ENCODE data around the gene LIMK1. TPM values are rescaled to one million over a fixed set of nuclear protein-coding genes. Genes with fewer than 3 reads are reported as not detected.

LIMK1 gene
- total RNA-seq, 2 experiments from 2014 or later = 28.8 to 29.1 TPM

- ChIA-PET CTCF (interaction anchor here (1.0 kb wide), 1 partner anchor 330 kb away, joined by 3 read pairs; no protein-coding TSS in a partner anchor), POLR2A (no interaction called here)
Measured at GRCh38 chr7:74071121-74071520, 12.5 kb upstream of the LIMK1 start.

GRCh38 chr7:74074770-74075169, 8.8 kb upstream of the LIMK1 start:
- POLR2A ChIA-PET = no interaction called here
- CTCF ChIA-PET = interaction anchor here (1.8 kb wide), 1 partner anchor 84 kb away, joined by 3 read pairs; no protein-coding TSS in a partner anchor

GRCh38 chr7:74078461-74078860, 5.1 kb upstream of the LIMK1 start:
- POLR2A ChIA-PET = no interaction called here
- CTCF ChIA-PET = interaction anchor here (1.0 kb wide), 1 partner anchor 11 kb away, joined by 3 read pairs; no protein-coding TSS in a partner anchor

GRCh38 chr7:74082770-74083116, 861 bp upstream of the LIMK1 start:
- ChIA-PET CTCF (interaction anchor here (1.1 kb wide), 1 partner anchor 124 kb away, joined by 3 read pairs; no protein-coding TSS in a partner anchor), POLR2A (interaction anchor here (1.3 to 1.7 kb wide), 3 partner anchors 12 to 92 kb away, joined by 3 to 20 read pairs (median 19); partner anchors contain the start of gene EIF4H)

- ChIA-PET CTCF (interaction anchor here (1.1 kb wide), 1 partner anchor 9 kb away, joined by 3 read pairs; no protein-coding TSS in a partner anchor), POLR2A (interaction anchor here (0.5 to 1.7 kb wide), 7 partner anchors 10 to 100 kb away, joined by 3 to 20 read pairs (median 5); partner anchors contain the start of gene EIF4H)
Measured at GRCh38 chr7:74083928-74084721, 521 bp downstream of the LIMK1 start.

- POLR2A ChIA-PET = interaction anchor here (0.5 to 1.7 kb wide), 2 partner anchors 9 to 322 kb away, joined by 7 to 20 read pairs; no protein-coding TSS in a partner anchor
Measured at GRCh38 chr7:74084722-74085578, 1.3 kb downstream of the LIMK1 start.

GRCh38 chr7:74087791-74088453, 4.3 kb downstream of the LIMK1 start:
- CTCF ChIA-PET = no interaction called here

More at GRCh38 chr7:74084722-74085578, 1.3 kb downstream of the LIMK1 start:
- CTCF ChIA-PET = interaction anchor here (0.6 kb wide), 1 partner anchor 211 kb away, joined by 3 read pairs; no protein-coding TSS in a partner anchor

GRCh38 chr7:74092321-74092963, 8.8 kb downstream of the LIMK1 start:
- CTCF ChIA-PET = interaction anchor here (1.1 to 1.3 kb wide), 2 partner anchors 9 to 83 kb away, joined by 3 to 5 read pairs; partner anchors contain the start of gene LIMK1
- POLR2A ChIA-PET = no interaction called here

More at GRCh38 chr7:74087791-74088453, 4.3 kb downstream of the LIMK1 start:
- POLR2A ChIA-PET = no interaction called here

- CTCF ChIA-PET = interaction anchor here (1.1 to 1.3 kb wide), 2 partner anchors 9 to 82 kb away, joined by 3 to 5 read pairs; partner anchors contain the start of gene LIMK1
- POLR2A ChIA-PET = interaction anchor here (3.0 kb wide), 1 partner anchor 9 kb away, joined by 20 read pairs; the partner anchor contains the start of gene LIMK1
Measured at GRCh38 chr7:74092964-74093471, 9.4 kb downstream of the LIMK1 start.

GRCh38 chr7:74093671-74094223, 10.1 kb downstream of the LIMK1 start:
- ChIA-PET CTCF (interaction anchor here (0.6 to 1.3 kb wide), 4 partner anchors 10 to 391 kb away, joined by 3 to 5 read pairs (median 3); partner anchors contain the start of genes ABHD11 and LIMK1), POLR2A (interaction anchor here (3.0 kb wide), 1 partner anchor 10 kb away, joined by 20 read pairs; the partner anchor contains the start of gene LIMK1)

GRCh38 chr7:74094224-74095101, 10.9 kb downstream of the LIMK1 start:
- ChIA-PET POLR2A (interaction anchor here (3.0 kb wide), 1 partner anchor 11 kb away, joined by 20 read pairs; the partner anchor contains the start of gene LIMK1), CTCF (interaction anchor here (0.6 to 1.3 kb wide), 3 partner anchors 81 to 390 kb away, joined by 3 to 5 read pairs (median 3); partner anchors contain the start of gene ABHD11)

- ChIA-PET CTCF (no interaction called here), POLR2A (interaction anchor here (3.0 kb wide), 1 partner anchor 11 kb away, joined by 20 read pairs; the partner anchor contains the start of gene LIMK1)
Measured at GRCh38 chr7:74095135-74095534, 11.5 kb downstream of the LIMK1 start.

GRCh38 chr7:74097937-74098614, 14.5 kb downstream of the LIMK1 start:
- POLR2A ChIA-PET = interaction anchor here (1.3 kb wide), 1 partner anchor 15 kb away, joined by 3 read pairs; the partner anchor contains the start of gene LIMK1

GRCh38 chr7:74099031-74099430, 15.4 kb downstream of the LIMK1 start:
- ChIA-PET CTCF (no interaction called here), POLR2A (no interaction called here)

More at GRCh38 chr7:74097937-74098614, 14.5 kb downstream of the LIMK1 start:
- CTCF ChIA-PET = interaction anchor here (1.2 kb wide), 1 partner anchor 108 kb away, joined by 3 read pairs; no protein-coding TSS in a partner anchor

- POLR2A ChIA-PET = no interaction called here
- CTCF ChIA-PET = no interaction called here
Measured at GRCh38 chr7:74101061-74101681, 17.6 kb downstream of the LIMK1 start.

Measured in activated CD8-positive, alpha-beta memory T cell treated with anti-CD3 and anti-CD28 coated beads for 36 hours (primary cell).